IMR-90 (cell line): ENCODE data around the gene UBALD1.

ENCODE experiments used
- BHLHE40 ChIP-seq: fragments of 150-350 bp; IDR thresholded peaks from 2 replicates; pipeline ENCODE4 v1.6.1; 2016; ENCODE audit warnings: mild to moderate bottlenecking, low read depth, low read length
- CEBPB ChIP-seq: IDR thresholded peaks from 2 replicates; pipeline ENCODE4 v1.6.1; 2012; ENCODE audit warnings: low read depth, low read length, improper control_type of control experiment
- CHD1 ChIP-seq: IDR thresholded peaks from 2 replicates; pipeline ENCODE4 v1.6.1; 2012; ENCODE audit warnings: low read depth, low read length, improper control_type of control experiment
- CTCF ChIP-seq: conservative IDR thresholded peaks from 2 replicates; pipeline ENCODE4 v1.5.1; 2012; ENCODE audit warnings: mild to moderate bottlenecking, low read depth, low read length, improper control_type of control experiment
- FOS ChIP-seq: fragments of 150-350 bp; IDR thresholded peaks from 2 replicates; pipeline ENCODE4 v1.6.1; 2016; ENCODE audit warnings: low read depth, low read length
- MAFK ChIP-seq: IDR thresholded peaks from 2 replicates; pipeline ENCODE4 v1.6.1; 2012; ENCODE audit warnings: low read depth, low read length, improper control_type of control experiment
- MAZ ChIP-seq: IDR thresholded peaks from 2 replicates; pipeline ENCODE4 v1.6.1; 2012; ENCODE audit warnings: low read depth, mild to moderate bottlenecking, low read length, improper control_type of control experiment, moderate library complexity, borderline replicate concordance
- NFE2L2 ChIP-seq: fragments of 150-350 bp; IDR thresholded peaks from 2 replicates; pipeline ENCODE4 v1.6.1; 2016; ENCODE audit warnings: low read depth, mild to moderate bottlenecking, low read length
- POLR2A ChIP-seq: IDR thresholded peaks from 2 replicates; pipeline ENCODE4 v1.6.1; 2012; ENCODE audit warnings: mild to moderate bottlenecking, low read depth, low read length
- RAD21 ChIP-seq: IDR thresholded peaks from 2 replicates; pipeline ENCODE4 v1.6.1; 2012; ENCODE audit warnings: low read length, improper control_type of control experiment
- RCOR1 ChIP-seq: IDR thresholded peaks from 2 replicates; pipeline ENCODE4 v1.6.1; 2012; ENCODE audit warnings: mild to moderate bottlenecking, low read length, improper control_type of control experiment; ENCODE audit not compliant: insufficient replicate concordance
- SMC3 ChIP-seq: fragments of 150-350 bp; IDR thresholded peaks from 2 replicates; pipeline ENCODE4 v1.6.1; 2016; ENCODE audit warnings: low read depth, mild to moderate bottlenecking, antibody characterized with exemption, low read length, moderate library complexity
- USF2 ChIP-seq: fragments of 150-350 bp; IDR thresholded peaks from 2 replicates; pipeline ENCODE4 v1.6.1; 2017; ENCODE audit warnings: mild to moderate bottlenecking, antibody characterized with exemption, low read length, low read depth

- TF ChIP-seq CTCF: no peak
- no peak for TF ChIP-seq USF2
- no peak for TF ChIP-seq POLR2A
- no peak for TF ChIP-seq SMC3
- TF ChIP-seq RCOR1: no peak
- TF ChIP-seq BHLHE40: no peak
- TF ChIP-seq MAZ: no peak
- TF ChIP-seq CHD1: no peak
- no peak for TF ChIP-seq FOS
- no peak for TF ChIP-seq RAD21
- no peak for TF ChIP-seq MAFK
- no peak for TF ChIP-seq NFE2L2
- no peak for TF ChIP-seq CEBPB
Observed at GRCh38 chr16:4599037-4599436, 15.7 kb downstream of the UBALD1 start.
